HL-60 (cell line): ENCODE data around the gene FBXO3.
"Not testable (repeated sequence)": the region's sequence is repeated elsewhere in the genome, so short reads cannot be mapped to it uniquely, and the experiment has no call there.

ENCODE experiments used
- POLR2AphosphoS5 ChIP-seq: IDR thresholded peaks from 2 replicates; pipeline ENCODE4 v1.6.1; 2012; ENCODE audit warnings: low read depth
- SPI1 ChIP-seq: IDR thresholded peaks from 2 replicates; pipeline ENCODE4 v1.6.1; 2012; ENCODE audit warnings: low read depth, mild to moderate bottlenecking, borderline replicate concordance
- TF ChIP-seq, protein P1 (sequence below): IDR thresholded peaks from one replicate; pipeline ENCODE4 v1.5.1; 2011; ENCODE audit warnings: low read length, control low read depth, inconsistent platforms; ENCODE audit not compliant: insufficient read depth
- TF ChIP-seq, protein P2 (sequence below): IDR thresholded peaks from 2 replicates; pipeline ENCODE4 v1.6.1; 2012; ENCODE audit warnings: low read depth; ENCODE audit not compliant: insufficient replicate concordance

DNA sequence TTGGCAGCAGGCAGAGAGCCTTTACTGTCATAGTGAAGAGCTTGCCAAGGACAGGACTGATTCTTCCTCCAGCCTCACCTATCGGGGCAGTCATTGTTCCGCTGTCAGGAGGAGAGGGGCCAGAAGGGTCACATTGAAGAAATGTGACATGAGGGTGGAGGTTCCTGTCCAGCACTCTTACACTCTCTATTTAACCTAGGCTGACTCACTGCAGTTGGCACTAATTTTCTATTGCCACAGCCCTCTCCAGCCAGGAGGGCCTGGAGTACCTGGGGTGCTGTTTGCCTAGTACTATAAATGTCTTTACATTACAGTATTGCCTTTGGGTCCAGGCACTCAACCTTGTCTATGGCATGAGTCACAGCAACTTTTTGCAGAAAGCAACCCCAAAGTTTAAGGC, 66.5 kb downstream of the FBXO3 start:
- not testable (repeated sequence) for TF ChIP-seq POLR2AphosphoS5, SPI1
- TF ChIP-seq, protein P1, sequence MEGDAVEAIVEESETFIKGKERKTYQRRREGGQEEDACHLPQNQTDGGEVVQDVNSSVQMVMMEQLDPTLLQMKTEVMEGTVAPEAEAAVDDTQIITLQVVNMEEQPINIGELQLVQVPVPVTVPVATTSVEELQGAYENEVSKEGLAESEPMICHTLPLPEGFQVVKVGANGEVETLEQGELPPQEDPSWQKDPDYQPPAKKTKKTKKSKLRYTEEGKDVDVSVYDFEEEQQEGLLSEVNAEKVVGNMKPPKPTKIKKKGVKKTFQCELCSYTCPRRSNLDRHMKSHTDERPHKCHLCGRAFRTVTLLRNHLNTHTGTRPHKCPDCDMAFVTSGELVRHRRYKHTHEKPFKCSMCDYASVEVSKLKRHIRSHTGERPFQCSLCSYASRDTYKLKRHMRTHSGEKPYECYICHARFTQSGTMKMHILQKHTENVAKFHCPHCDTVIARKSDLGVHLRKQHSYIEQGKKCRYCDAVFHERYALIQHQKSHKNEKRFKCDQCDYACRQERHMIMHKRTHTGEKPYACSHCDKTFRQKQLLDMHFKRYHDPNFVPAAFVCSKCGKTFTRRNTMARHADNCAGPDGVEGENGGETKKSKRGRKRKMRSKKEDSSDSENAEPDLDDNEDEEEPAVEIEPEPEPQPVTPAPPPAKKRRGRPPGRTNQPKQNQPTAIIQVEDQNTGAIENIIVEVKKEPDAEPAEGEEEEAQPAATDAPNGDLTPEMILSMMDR, result not testable (repeated sequence)
- TF ChIP-seq, protein P2, sequence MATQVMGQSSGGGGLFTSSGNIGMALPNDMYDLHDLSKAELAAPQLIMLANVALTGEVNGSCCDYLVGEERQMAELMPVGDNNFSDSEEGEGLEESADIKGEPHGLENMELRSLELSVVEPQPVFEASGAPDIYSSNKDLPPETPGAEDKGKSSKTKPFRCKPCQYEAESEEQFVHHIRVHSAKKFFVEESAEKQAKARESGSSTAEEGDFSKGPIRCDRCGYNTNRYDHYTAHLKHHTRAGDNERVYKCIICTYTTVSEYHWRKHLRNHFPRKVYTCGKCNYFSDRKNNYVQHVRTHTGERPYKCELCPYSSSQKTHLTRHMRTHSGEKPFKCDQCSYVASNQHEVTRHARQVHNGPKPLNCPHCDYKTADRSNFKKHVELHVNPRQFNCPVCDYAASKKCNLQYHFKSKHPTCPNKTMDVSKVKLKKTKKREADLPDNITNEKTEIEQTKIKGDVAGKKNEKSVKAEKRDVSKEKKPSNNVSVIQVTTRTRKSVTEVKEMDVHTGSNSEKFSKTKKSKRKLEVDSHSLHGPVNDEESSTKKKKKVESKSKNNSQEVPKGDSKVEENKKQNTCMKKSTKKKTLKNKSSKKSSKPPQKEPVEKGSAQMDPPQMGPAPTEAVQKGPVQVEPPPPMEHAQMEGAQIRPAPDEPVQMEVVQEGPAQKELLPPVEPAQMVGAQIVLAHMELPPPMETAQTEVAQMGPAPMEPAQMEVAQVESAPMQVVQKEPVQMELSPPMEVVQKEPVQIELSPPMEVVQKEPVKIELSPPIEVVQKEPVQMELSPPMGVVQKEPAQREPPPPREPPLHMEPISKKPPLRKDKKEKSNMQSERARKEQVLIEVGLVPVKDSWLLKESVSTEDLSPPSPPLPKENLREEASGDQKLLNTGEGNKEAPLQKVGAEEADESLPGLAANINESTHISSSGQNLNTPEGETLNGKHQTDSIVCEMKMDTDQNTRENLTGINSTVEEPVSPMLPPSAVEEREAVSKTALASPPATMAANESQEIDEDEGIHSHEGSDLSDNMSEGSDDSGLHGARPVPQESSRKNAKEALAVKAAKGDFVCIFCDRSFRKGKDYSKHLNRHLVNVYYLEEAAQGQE, result not testable (repeated sequence)
